Neural progenitor cell (in vitro differentiated cells): ENCODE measurements around the gene CLEC17A. TPM values are rescaled to one million over a fixed set of nuclear protein-coding genes. Genes with fewer than 3 reads are reported as not detected.

Experiments used
- DNase-seq: peaks from one replicate; pipeline ENCODE4 v3.0.0-alpha.2; 2016; ENCODE audit warnings: low spot score
- H2AFZ ChIP-seq: fragments of 200-600 bp; sonication (generic); replicated peaks from 2 replicates; pipeline ENCODE4 v1.6.1; 2016; ENCODE audit warnings: antibody characterized with exemption
- H3F3A ChIP-seq: fragments of 200-600 bp; sonication (generic); 2 replicates; pipeline ENCODE4 v1.6.1; 2016; ENCODE audit warnings: antibody characterized with exemption, low read depth
- H3K27ac ChIP-seq: fragments of 200-600 bp; sonication (generic); 2 replicates; pipeline ENCODE4 v1.5.1; 2016; ENCODE audit warnings: mild to moderate bottlenecking
- H3K27me3 ChIP-seq: fragments of 200-600 bp; sonication (generic); 2 replicates; pipeline ENCODE4 v1.6.1; 2016; ENCODE audit warnings: mild to moderate bottlenecking, moderate library complexity
- H3K36me3 ChIP-seq: fragments of 200-600 bp; sonication (generic); 2 replicates; pipeline ENCODE4 v1.5.1; 2016
- H3K4me1 ChIP-seq: fragments of 200-600 bp; sonication (generic); 2 replicates; pipeline ENCODE4 v1.6.1; 2016; ENCODE audit warnings: mixed run types
- H3K4me2 ChIP-seq: fragments of 200-600 bp; sonication (generic); 2 replicates; pipeline ENCODE4 v1.6.1; 2016
- H3K4me3 ChIP-seq: fragments of 200-600 bp; sonication (generic); 2 replicates; pipeline ENCODE4 v1.5.1; 2016
- H3K79me2 ChIP-seq: fragments of 200-600 bp; sonication (generic); 2 replicates; pipeline ENCODE4 v1.6.1; 2016; ENCODE audit warnings: low read depth
- H3K9ac ChIP-seq: fragments of 200-600 bp; sonication (generic); 2 replicates; pipeline ENCODE4 v1.6.1; 2016
- H3K9me3 ChIP-seq: fragments of 200-600 bp; sonication (generic); 2 replicates; pipeline ENCODE4 v1.5.1; 2016; ENCODE audit warnings: low read depth
- H4K20me1 ChIP-seq: fragments of 200-600 bp; sonication (generic); 2 replicates; pipeline ENCODE4 v1.6.1; 2016; ENCODE audit warnings: low read depth
- H3K27ac Mint-ChIP-seq: 3 replicates; pipeline ENCODE4 v1.8.0; 2021; ENCODE audit warnings: mixed read lengths
- H3K27me3 Mint-ChIP-seq: 2 replicates; pipeline ENCODE4 v1.8.0; 2022; ENCODE audit warnings: low read depth, mild to moderate bottlenecking, inconsistent platforms, moderate library complexity, mixed read lengths; ENCODE audit not compliant: insufficient read depth
- H3K36me3 Mint-ChIP-seq: 3 replicates; pipeline ENCODE4 v1.8.0; 2021; ENCODE audit warnings: mixed read lengths
- H3K4me1 Mint-ChIP-seq: 3 replicates; pipeline ENCODE4 v1.8.0; 2021; ENCODE audit warnings: mixed read lengths
- H3K4me3 Mint-ChIP-seq: 3 replicates; pipeline ENCODE4 v1.8.0; 2021; ENCODE audit warnings: mild to moderate bottlenecking, moderate library complexity, mixed read lengths
- H3K9me3 Mint-ChIP-seq: 3 replicates; pipeline ENCODE4 v1.8.0; 2020; ENCODE audit warnings: mixed read lengths
- CTCF ChIP-seq: fragments of 200-600 bp; sonication (generic); IDR thresholded peaks from 2 replicates; pipeline ENCODE4 v1.5.1; 2017; ENCODE audit warnings: antibody characterized with exemption, mild to moderate bottlenecking
- EZH2 ChIP-seq: fragments of 200-600 bp; sonication (generic); IDR thresholded peaks from 2 replicates; pipeline ENCODE4 v1.6.1; 2017; ENCODE audit warnings: antibody characterized with exemption, mild to moderate bottlenecking, moderate library complexity
- EZH2phosphoT487 ChIP-seq: fragments of 200-600 bp; sonication (generic); IDR thresholded peaks from 2 replicates; pipeline ENCODE4 v1.6.1; 2017; ENCODE audit warnings: antibody characterized with exemption
- total RNA-seq: library from RNA; depleted of rRNA; stranded (reverse); fragments of >200 nt; gene quantifications from 2 replicates; pipeline ENCODE4 v1.2.3, GENCODE V29; 2015; ENCODE audit warnings: low replicate concordance

Gene CLEC17A
- total RNA-seq, 1 donor from 2014 or later = not detected

GRCh38 chr19:14544977-14545715, 37.7 kb upstream of the CLEC17A start:
- H3K27me3 ChIP-seq = no peaks in the 10 kb centered on the region
- H3K4me1 ChIP-seq = no peaks in the 10 kb centered on the region
- no peaks in the 10 kb centered on the region for H3K36me3 ChIP-seq
- Mint-ChIP-seq H3K4me3 (no peak overlapping the region), H3K36me3 (peaks cover 10% of the 10 kb centered on the region), H3K9me3 (no peaks in the 10 kb centered on the region), H3K27me3 (peaks cover 2% of the 10 kb centered on the region), H3K27ac (no peak overlapping the region), H3K4me1 (peaks cover 7% of the 10 kb centered on the region)
- H4K20me1 ChIP-seq = peaks cover 49% of the 10 kb centered on the region
- H3K79me2 ChIP-seq = peaks cover 82% of the 10 kb centered on the region
- no peaks in the 10 kb centered on the region for H3K9me3 ChIP-seq
- TF ChIP-seq CTCF (no peak), EZH2 (no peak), EZH2phosphoT487 (no peak)
- H3K27ac ChIP-seq = no peak overlapping the region
- H3F3A ChIP-seq = peaks cover 4% of the 10 kb centered on the region
- no peak overlapping the region for H3K4me2 ChIP-seq
- DNase-seq = no peak
- H3K9ac ChIP-seq = no peak overlapping the region
- H2AFZ ChIP-seq = no peak overlapping the region
- no peak overlapping the region for H3K4me3 ChIP-seq

- Mint-ChIP-seq H3K27ac (no peak overlapping the region), H3K4me3 (no peak overlapping the region), H3K36me3 (peaks cover 10% of the 10 kb centered on the region), H3K9me3 (no peaks in the 10 kb centered on the region), H3K4me1 (peaks cover 8% of the 10 kb centered on the region), H3K27me3 (peaks cover 2% of the 10 kb centered on the region)
- Histone ChIP-seq H3K4me1 (no peaks in the 10 kb centered on the region), H3K36me3 (no peaks in the 10 kb centered on the region), H3F3A (peaks cover 4% of the 10 kb centered on the region), H3K27me3 (no peaks in the 10 kb centered on the region), H3K4me2 (no peak overlapping the region), H3K9me3 (no peaks in the 10 kb centered on the region), H3K27ac (no peak overlapping the region), H4K20me1 (peaks cover 54% of the 10 kb centered on the region), H3K9ac (no peak overlapping the region), H3K4me3 (no peak overlapping the region), H3K79me2 (peaks cover 81% of the 10 kb centered on the region), H2AFZ (no peak overlapping the region)
- TF ChIP-seq EZH2 = no peak
- no peak for TF ChIP-seq EZH2phosphoT487
- TF ChIP-seq CTCF = no peak
- DNase-seq = no peak
These were observed 37.2 kb upstream of the CLEC17A start for GRCh38 chr19:14545716-14546082.

- no peak overlapping the region for H2AFZ ChIP-seq
- Mint-ChIP-seq H3K4me1 (peaks cover 19% of the 10 kb centered on the region), H3K36me3 (peaks cover 10% of the 10 kb centered on the region), H3K9me3 (no peaks in the 10 kb centered on the region), H3K27me3 (peaks cover 2% of the 10 kb centered on the region), H3K27ac (peak overlapping the region; percentile 16), H3K4me3 (no peak overlapping the region)
- no peak overlapping the region for H3K9ac ChIP-seq
- no peak overlapping the region for H3K4me3 ChIP-seq
- H4K20me1 ChIP-seq = peaks cover 61% of the 10 kb centered on the region
- no peak overlapping the region for H3K27ac ChIP-seq
- H3F3A ChIP-seq = peaks cover 4% of the 10 kb centered on the region
- no peak for DNase-seq
- peaks cover 83% of the 10 kb centered on the region for H3K79me2 ChIP-seq
- no peak for TF ChIP-seq CTCF
- TF ChIP-seq EZH2phosphoT487 = no peak
- no peak for TF ChIP-seq EZH2
- H3K27me3 ChIP-seq = no peaks in the 10 kb centered on the region
- no peaks in the 10 kb centered on the region for H3K36me3 ChIP-seq
- H3K4me1 ChIP-seq = no peaks in the 10 kb centered on the region
- no peaks in the 10 kb centered on the region for H3K9me3 ChIP-seq
- no peak overlapping the region for H3K4me2 ChIP-seq
These were observed 32.6 kb upstream of the CLEC17A start for GRCh38 chr19:14550201-14550754.
